MM.1S (cell line): ENCODE measurements around the gene USP20.

Source experiments
- DNase-seq: peaks from one replicate; pipeline ENCODE4 v3.0.0-alpha.2; 2015
- H2AFZ ChIP-seq: fragments of 300-600 bp; sonication (generic); 2 replicates; pipeline ENCODE4 v1.6.0; 2016; ENCODE audit warnings: antibody characterized with exemption, low read length
- H3F3A ChIP-seq: fragments of 300-600 bp; sonication (generic); 2 replicates; pipeline ENCODE4 v1.6.1; 2016; ENCODE audit warnings: mild to moderate bottlenecking, antibody characterized with exemption, low read length, moderate library complexity, mixed read lengths; ENCODE audit not compliant: insufficient read depth
- H3K27ac ChIP-seq: fragments of 300-600 bp; sonication (generic); 2 replicates; pipeline ENCODE4 v1.5.1; 2016; ENCODE audit warnings: mild to moderate bottlenecking, low read length
- H3K27me3 ChIP-seq: fragments of 300-600 bp; sonication (generic); replicated peaks from 2 replicates; pipeline ENCODE4 v1.6.0; 2016; ENCODE audit warnings: low read length; ENCODE audit not compliant: insufficient read depth
- H3K36me3 ChIP-seq: fragments of 300-600 bp; sonication (generic); replicated peaks from 2 replicates; pipeline ENCODE4 v1.6.1; 2016; ENCODE audit warnings: mild to moderate bottlenecking, low read length, mixed read lengths; ENCODE audit not compliant: insufficient read depth
- H3K4me1 ChIP-seq: fragments of 300-600 bp; sonication (generic); 2 replicates; pipeline ENCODE4 v1.6.1; 2016; ENCODE audit warnings: low read length, mixed read lengths
- H3K4me2 ChIP-seq: fragments of 300-600 bp; sonication (generic); 2 replicates; pipeline ENCODE4 v1.6.0; 2016; ENCODE audit warnings: low read depth, low read length
- H3K4me3 ChIP-seq: fragments of 300-600 bp; sonication (generic); 2 replicates; pipeline ENCODE4 v1.5.1; 2016; ENCODE audit warnings: low read length, mixed read lengths
- H3K79me2 ChIP-seq: fragments of 300-600 bp; sonication (generic); 2 replicates; pipeline ENCODE4 v1.6.1; 2016; ENCODE audit warnings: mixed run types, low read length, mixed read lengths
- H3K9ac ChIP-seq: fragments of 300-600 bp; sonication (generic); 2 replicates; pipeline ENCODE4 v1.6.1; 2016; ENCODE audit warnings: low read length, mixed read lengths
- H3K9me2 ChIP-seq: fragments of 300-600 bp; sonication (generic); replicated peaks from 2 replicates; pipeline ENCODE4 v1.6.1; 2016; ENCODE audit warnings: mild to moderate bottlenecking, low read length, mixed read lengths; ENCODE audit not compliant: insufficient read depth
- H3K9me3 ChIP-seq: fragments of 300-600 bp; sonication (generic); replicated peaks from 2 replicates; pipeline ENCODE4 v1.6.1; 2016; ENCODE audit warnings: mild to moderate bottlenecking, low read length, mixed read lengths; ENCODE audit not compliant: insufficient read depth
- H4K20me1 ChIP-seq: fragments of 300-600 bp; sonication (generic); 2 replicates; pipeline ENCODE4 v1.6.1; 2016; ENCODE audit warnings: mild to moderate bottlenecking, low read length, moderate library complexity, mixed read lengths; ENCODE audit not compliant: insufficient read depth
- CTCF ChIP-seq: fragments of 300-600 bp; sonication (generic); IDR thresholded peaks from 2 replicates; pipeline ENCODE4 v1.5.1; 2016; ENCODE audit warnings: antibody characterized with exemption, low read length, mixed read lengths
- EZH2 ChIP-seq: fragments of 300-600 bp; sonication (generic); optimal IDR thresholded peaks from 2 replicates; pipeline ENCODE3; 2017; ENCODE audit warnings: low read depth, mild to moderate bottlenecking, antibody characterized with exemption, low read length, mixed read lengths
- EZH2phosphoT487 ChIP-seq: fragments of 300-600 bp; sonication (generic); IDR thresholded peaks from 2 replicates; pipeline ENCODE4 v1.6.1; 2018; ENCODE audit warnings: antibody characterized with exemption, low read length

USP20 gene

GRCh38 chr9:129813661-129814060 is 21.6 kb upstream of the USP20 start:
- no peak for DNase-seq
- Histone ChIP-seq H3K4me3 (no peak overlapping the region), H3F3A (no peaks in the 10 kb centered on the region), H3K9me2 (no peaks in the 10 kb centered on the region), H3K4me1 (no peaks in the 10 kb centered on the region), H3K36me3 (peaks cover 7% of the 10 kb centered on the region), H3K9ac (no peak overlapping the region), H3K4me2 (no peak overlapping the region), H3K27ac (no peak overlapping the region), H3K79me2 (no peaks in the 10 kb centered on the region), H2AFZ (no peak overlapping the region), H3K9me3 (no peaks in the 10 kb centered on the region), H4K20me1 (no peaks in the 10 kb centered on the region), H3K27me3 (no peaks in the 10 kb centered on the region)
- no peak for TF ChIP-seq EZH2phosphoT487
- no peak for TF ChIP-seq CTCF
- no peak for TF ChIP-seq EZH2

- H2AFZ ChIP-seq = no peak overlapping the region
- no peaks in the 10 kb centered on the region for H3F3A ChIP-seq
- no peaks in the 10 kb centered on the region for H3K4me1 ChIP-seq
- H4K20me1 ChIP-seq = no peaks in the 10 kb centered on the region
- H3K4me2 ChIP-seq = no peak overlapping the region
- H3K9me2 ChIP-seq = no peaks in the 10 kb centered on the region
- H3K27me3 ChIP-seq = no peaks in the 10 kb centered on the region
- peaks cover 7% of the 10 kb centered on the region for H3K36me3 ChIP-seq
- no peak for DNase-seq
- H3K4me3 ChIP-seq = no peak overlapping the region
- H3K9ac ChIP-seq = no peak overlapping the region
- no peaks in the 10 kb centered on the region for H3K79me2 ChIP-seq
- H3K9me3 ChIP-seq = no peaks in the 10 kb centered on the region
- H3K27ac ChIP-seq = no peak overlapping the region
- TF ChIP-seq CTCF (no peak), EZH2phosphoT487 (no peak), EZH2 (no peak)
Observed at GRCh38 chr9:129814432-129815223, 20.6 kb upstream of the USP20 start.

- no peaks in the 10 kb centered on the region for H3K9me2 ChIP-seq
- no peaks in the 10 kb centered on the region for H3K27me3 ChIP-seq
- TF ChIP-seq CTCF (no peak), EZH2 (no peak), EZH2phosphoT487 (no peak)
- no peak for DNase-seq
- H3K36me3 ChIP-seq = peaks cover 7% of the 10 kb centered on the region
- H3K9me3 ChIP-seq = no peaks in the 10 kb centered on the region
- no peak overlapping the region for H3K9ac ChIP-seq
- H3K4me2 ChIP-seq = no peak overlapping the region
- no peaks in the 10 kb centered on the region for H3K4me1 ChIP-seq
- H3K27ac ChIP-seq = no peak overlapping the region
- no peaks in the 10 kb centered on the region for H4K20me1 ChIP-seq
- no peaks in the 10 kb centered on the region for H3K79me2 ChIP-seq
- no peaks in the 10 kb centered on the region for H3F3A ChIP-seq
- H2AFZ ChIP-seq = no peak overlapping the region
- H3K4me3 ChIP-seq = no peak overlapping the region
Observed at GRCh38 chr9:129815278-129815677, 20.0 kb upstream of the USP20 start.
